ENCODE data around the gene FAM117A. TPM values are rescaled to one million over a fixed set of nuclear protein-coding genes. Genes with fewer than 3 reads are reported as not detected.

FAM117A gene
- total and polyA plus RNA-seq, 10 of the 15 experiments (the other 5 are each of a cell fraction or from before 2014, with no cell fraction given), result 2.1 to 29.6 (median 20.0) TPM

GRCh38 chr17:49739641-49740271 is 24.2 kb downstream of the FAM117A start (continued):
- TF ChIP-seq NFYA (IDR thresholded peaks at IDR 0.05; ENCODE audit: borderline replicate concordance, low read depth, low read length), result no peak
- TF ChIP-seq DPF2 (IDR thresholded peaks at IDR 0.05), result peak; percentile 56; the same call in 1 of the 2 replicates
- no peak for TF ChIP-seq NR2F1 (conservative IDR thresholded peaks at IDR 0.05)
- 0 out of 2 replicates have a peak, but pooled peaks have one; percentile 29 for TF ChIP-seq LARP7 (IDR thresholded peaks at IDR 0.05)
- TF ChIP-seq KDM1A (IDR thresholded peaks at IDR 0.05; ENCODE audit: borderline replicate concordance), result no peak
- peak; percentile 69; the same call in 1 of the 2 replicates for TF ChIP-seq TCF3 (IDR thresholded peaks at IDR 0.05; ENCODE audit: borderline replicate concordance, insufficient read depth, low read depth, low read length)
- TF ChIP-seq MXI1 (IDR thresholded peaks at IDR 0.05; ENCODE audit: low read depth, low read length), result 0 out of 2 replicates have a peak, but pooled peaks have one; percentile 19
- TF ChIP-seq POLR2AphosphoS5 (IDR thresholded peaks at IDR 0.05; ENCODE audit: low read length), result peak; percentile 52; the same call in 1 of the 2 replicates
- no peak for TF ChIP-seq EGR1 (IDR thresholded peaks at IDR 0.05; ENCODE audit: borderline replicate concordance in 1 of 2, low read depth in 2 of 2, low read length in 2 of 2)
- no peak for TF ChIP-seq BRCA1 (IDR thresholded peaks at IDR 0.05; ENCODE audit: low read depth, low read length)
- TF ChIP-seq, protein P1, sequence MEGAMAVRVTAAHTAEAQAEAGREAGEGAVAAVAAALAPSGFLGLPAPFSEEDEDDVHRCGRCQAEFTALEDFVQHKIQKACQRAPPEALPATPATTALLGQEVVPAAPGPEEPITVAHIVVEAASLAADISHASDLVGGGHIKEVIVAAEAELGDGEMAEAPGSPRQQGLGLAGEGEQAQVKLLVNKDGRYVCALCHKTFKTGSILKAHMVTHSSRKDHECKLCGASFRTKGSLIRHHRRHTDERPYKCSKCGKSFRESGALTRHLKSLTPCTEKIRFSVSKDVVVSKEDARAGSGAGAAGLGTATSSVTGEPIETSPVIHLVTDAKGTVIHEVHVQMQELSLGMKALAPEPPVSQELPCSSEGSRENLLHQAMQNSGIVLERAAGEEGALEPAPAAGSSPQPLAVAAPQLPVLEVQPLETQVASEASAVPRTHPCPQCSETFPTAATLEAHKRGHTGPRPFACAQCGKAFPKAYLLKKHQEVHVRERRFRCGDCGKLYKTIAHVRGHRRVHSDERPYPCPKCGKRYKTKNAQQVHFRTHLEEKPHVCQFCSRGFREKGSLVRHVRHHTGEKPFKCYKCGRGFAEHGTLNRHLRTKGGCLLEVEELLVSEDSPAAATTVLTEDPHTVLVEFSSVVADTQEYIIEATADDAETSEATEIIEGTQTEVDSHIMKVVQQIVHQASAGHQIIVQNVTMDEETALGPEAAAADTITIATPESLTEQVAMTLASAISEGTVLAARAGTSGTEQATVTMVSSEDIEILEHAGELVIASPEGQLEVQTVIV (IDR thresholded peaks at IDR 0.05; ENCODE audit: borderline replicate concordance, partially characterized antibody), result no peak
- TF ChIP-seq PML (IDR thresholded peaks at IDR 0.05; ENCODE audit: low read length), result no peak
- TF ChIP-seq NRF1 (conservative IDR thresholded peaks at IDR 0.05; ENCODE audit: low read depth, low read length), result no peak
- no peak for TF ChIP-seq FOXK2 (IDR thresholded peaks at IDR 0.05)
- TF ChIP-seq SIX5 (IDR thresholded peaks at IDR 0.05; ENCODE audit: low read depth, low read length, severe bottlenecking), result no peak
- no peak for TF ChIP-seq STAT3 (IDR thresholded peaks at IDR 0.05; ENCODE audit: low read depth, low read length)
- no peak for TF ChIP-seq JUNB (IDR thresholded peaks at IDR 0.05)
- TF ChIP-seq NKRF (conservative IDR thresholded peaks at IDR 0.05), result no peak
- TF ChIP-seq FOXM1 (IDR thresholded peaks at IDR 0.05; ENCODE audit: low read depth, low read length), result no peak
- TF ChIP-seq ZBED1 (IDR thresholded peaks at IDR 0.05; ENCODE audit: borderline replicate concordance), result peak; percentile 95
- peak; percentile 55 to 84; a peak in 3 of 4 replicates for TF ChIP-seq BHLHE40 (IDR thresholded peaks at IDR 0.05; ENCODE audit: borderline replicate concordance in 1 of 2, low read depth in 2 of 2, low read length in 1 of 2)
- TF ChIP-seq, protein P2, sequence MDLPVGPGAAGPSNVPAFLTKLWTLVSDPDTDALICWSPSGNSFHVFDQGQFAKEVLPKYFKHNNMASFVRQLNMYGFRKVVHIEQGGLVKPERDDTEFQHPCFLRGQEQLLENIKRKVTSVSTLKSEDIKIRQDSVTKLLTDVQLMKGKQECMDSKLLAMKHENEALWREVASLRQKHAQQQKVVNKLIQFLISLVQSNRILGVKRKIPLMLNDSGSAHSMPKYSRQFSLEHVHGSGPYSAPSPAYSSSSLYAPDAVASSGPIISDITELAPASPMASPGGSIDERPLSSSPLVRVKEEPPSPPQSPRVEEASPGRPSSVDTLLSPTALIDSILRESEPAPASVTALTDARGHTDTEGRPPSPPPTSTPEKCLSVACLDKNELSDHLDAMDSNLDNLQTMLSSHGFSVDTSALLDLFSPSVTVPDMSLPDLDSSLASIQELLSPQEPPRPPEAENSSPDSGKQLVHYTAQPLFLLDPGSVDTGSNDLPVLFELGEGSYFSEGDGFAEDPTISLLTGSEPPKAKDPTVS (IDR thresholded peaks at IDR 0.05; ENCODE audit: low read depth, low read length), result no peak
- TF ChIP-seq ZNF217 (IDR thresholded peaks at IDR 0.05), result no peak
- TF ChIP-seq SREBF2 (IDR thresholded peaks at IDR 0.05; ENCODE audit: low read length), result no peak
- peak; percentile 16 for TF ChIP-seq MEF2B (IDR thresholded peaks at IDR 0.05; ENCODE audit: partially characterized antibody, poor library complexity, severe bottlenecking)

Data from GM12878 (cell line).